GM11168 (cell line): ENCODE measurements around the gene ATF5.

ENCODE experiments used
- in situ Hi-C: fragments of 300-500 bp; cut with MboI; formaldehyde crosslinking; loops from one replicate; pipeline ENCODE4 v1.12.0; 2022; ENCODE audit warnings: low sequenced_read_pairs; ENCODE audit not compliant: unreplicated experiment

Gene ATF5, protein sequence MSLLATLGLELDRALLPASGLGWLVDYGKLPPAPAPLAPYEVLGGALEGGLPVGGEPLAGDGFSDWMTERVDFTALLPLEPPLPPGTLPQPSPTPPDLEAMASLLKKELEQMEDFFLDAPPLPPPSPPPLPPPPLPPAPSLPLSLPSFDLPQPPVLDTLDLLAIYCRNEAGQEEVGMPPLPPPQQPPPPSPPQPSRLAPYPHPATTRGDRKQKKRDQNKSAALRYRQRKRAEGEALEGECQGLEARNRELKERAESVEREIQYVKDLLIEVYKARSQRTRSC

GRCh38 chr19:49929121-49929610 lies at the start of gene ATF5, which contains the start of gene NUP62:
TSS of gene ATF5 (plus strand) at chr19:49929205. CDS start at chr19:49930851, 1,646 bp downstream.
TSS of gene NUP62 (minus strand) at chr19:49929504. CDS start at chr19:49909807, 19,697 bp downstream.
- in situ Hi-C loops: no loop called here

GRCh38 chr19:49879243-49879963 lies 49.6 kb upstream of the ATF5 start:
- in situ Hi-C loops: no loop called here

DNA sequence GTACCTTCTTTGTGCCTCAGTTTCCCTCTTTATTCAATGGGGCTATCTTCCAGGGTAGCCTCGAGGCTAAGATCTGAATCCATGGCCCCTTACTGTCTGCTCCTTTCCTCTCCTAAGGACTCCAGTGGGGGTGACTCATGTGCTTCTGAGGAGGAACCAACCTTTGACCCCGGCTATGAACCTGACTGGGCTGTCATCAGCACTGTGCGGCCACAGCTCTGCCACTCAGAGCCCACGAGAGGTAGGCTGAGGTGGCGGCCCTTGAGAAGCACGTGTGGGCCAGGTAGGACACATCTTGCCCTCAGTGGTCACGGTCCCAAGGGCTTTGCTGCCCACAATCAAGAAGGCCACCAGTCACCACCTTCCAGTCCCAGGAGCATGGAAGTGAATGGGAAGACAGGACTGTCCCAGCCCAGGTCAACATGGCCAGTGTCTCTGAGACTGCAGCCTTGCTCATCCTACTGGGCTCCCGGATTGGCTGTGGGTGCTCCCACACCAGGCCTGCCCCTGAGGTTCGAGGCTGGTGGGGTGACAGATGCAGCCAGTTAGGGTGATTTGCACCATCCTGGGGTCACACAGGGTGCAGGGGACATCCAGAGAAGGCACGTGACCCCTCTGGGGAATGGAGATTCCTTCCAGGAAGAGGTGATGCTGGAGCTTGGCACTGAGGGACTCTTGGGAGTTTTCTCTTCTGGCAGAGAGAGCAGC lies 48.7 kb upstream of the ATF5 start:
- in situ Hi-C loops: no loop called here

GRCh38 chr19:49881186-49881585 lies 47.8 kb upstream of the ATF5 start:
- in situ Hi-C loops: no loop called here

DNA sequence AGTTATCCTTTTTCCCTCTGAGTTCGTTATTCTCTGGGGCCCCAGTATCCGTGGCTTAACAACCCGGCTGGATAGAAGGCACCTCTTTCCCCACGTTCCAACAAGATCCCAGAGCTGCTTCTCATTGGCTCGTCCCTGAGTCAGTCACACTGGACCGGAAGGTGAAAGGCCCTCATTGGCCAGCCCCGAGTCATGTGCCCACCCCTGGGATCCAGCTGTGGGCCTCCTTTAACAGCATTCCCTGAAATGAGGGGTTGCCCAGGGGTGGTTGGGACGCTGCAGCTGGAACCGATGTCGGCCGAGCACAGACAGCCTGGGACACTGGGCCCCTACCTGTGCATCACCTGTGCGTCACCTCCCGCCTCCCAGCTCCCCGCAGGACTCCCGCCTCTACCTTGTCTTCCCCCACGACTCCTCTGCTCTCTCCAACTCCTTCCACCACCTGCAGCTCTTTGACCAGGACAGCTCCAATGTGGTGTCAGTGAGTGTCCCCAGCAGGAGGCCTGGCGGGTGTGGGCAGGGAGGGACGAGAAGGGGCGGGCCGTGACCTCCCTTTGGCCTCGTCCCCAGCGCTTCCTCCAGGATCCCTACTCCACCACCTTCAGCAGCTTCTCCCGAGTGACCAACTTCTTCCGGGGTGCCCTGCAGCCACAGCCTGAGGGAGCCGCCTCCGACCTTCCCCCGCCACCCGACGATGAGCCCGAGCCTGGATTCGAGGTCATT lies 47.2 kb upstream of the ATF5 start:
- in situ Hi-C loops: no loop called here

- in situ Hi-C loops: no loop called here
Observed at GRCh38 chr19:49882643-49883042, 46.4 kb upstream of the ATF5 start.

- in situ Hi-C loops: no loop called here
Observed at GRCh38 chr19:49883094-49883493, 45.9 kb upstream of the ATF5 start.

GRCh38 chr19:49884109-49884508 lies 44.9 kb upstream of the ATF5 start:
- in situ Hi-C loops: no loop called here

- in situ Hi-C loops: no loop called here
Observed at GRCh38 chr19:49884760-49885159, 44.2 kb upstream of the ATF5 start.

- in situ Hi-C loops: no loop called here
Observed at GRCh38 chr19:49887037-49887664, 41.9 kb upstream of the ATF5 start.

DNA sequence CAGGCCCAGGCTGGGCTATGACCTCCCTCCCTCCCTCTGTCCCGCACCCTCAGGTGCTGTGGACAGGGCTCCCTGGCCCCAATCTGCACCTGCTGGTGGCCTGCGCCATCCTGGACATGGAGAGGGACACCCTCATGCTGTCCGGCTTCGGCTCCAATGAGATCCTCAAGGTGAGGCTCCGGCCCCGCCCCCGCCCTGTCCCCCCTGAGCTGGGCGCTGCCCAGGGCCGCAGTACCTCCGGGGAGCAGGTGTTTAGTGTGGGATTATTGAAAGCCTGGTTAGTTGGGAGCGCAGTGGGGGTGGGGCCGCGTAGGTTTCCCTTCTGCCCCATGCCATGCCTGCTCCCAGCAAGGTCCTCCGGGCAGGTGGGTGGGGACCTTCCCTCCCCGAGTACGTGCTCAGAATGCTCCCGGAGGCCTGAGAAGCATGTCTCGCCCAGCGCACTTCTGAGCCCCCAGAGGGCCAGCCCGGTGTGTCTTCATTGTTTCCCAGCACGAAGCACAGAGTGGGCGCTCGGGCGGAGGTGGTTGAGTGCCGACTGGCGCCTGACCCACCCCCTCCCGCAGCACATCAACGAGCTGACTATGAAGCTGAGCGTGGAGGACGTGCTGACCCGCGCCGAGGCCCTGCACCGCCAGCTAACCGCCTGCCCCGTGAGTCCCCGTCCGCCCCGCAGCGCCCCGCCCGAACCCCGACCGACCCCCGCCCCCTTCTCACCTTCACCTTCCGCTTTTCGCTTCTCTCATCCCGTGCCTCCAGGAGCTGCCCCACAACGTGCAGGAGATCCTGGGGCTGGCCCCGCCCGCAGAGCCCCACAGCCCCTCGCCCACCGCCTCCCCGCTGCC lies 41.1 kb upstream of the ATF5 start:
- in situ Hi-C loops: no loop called here

- in situ Hi-C loops: no loop called here
Observed at GRCh38 chr19:49888510-49888824, 40.5 kb upstream of the ATF5 start.

DNA sequence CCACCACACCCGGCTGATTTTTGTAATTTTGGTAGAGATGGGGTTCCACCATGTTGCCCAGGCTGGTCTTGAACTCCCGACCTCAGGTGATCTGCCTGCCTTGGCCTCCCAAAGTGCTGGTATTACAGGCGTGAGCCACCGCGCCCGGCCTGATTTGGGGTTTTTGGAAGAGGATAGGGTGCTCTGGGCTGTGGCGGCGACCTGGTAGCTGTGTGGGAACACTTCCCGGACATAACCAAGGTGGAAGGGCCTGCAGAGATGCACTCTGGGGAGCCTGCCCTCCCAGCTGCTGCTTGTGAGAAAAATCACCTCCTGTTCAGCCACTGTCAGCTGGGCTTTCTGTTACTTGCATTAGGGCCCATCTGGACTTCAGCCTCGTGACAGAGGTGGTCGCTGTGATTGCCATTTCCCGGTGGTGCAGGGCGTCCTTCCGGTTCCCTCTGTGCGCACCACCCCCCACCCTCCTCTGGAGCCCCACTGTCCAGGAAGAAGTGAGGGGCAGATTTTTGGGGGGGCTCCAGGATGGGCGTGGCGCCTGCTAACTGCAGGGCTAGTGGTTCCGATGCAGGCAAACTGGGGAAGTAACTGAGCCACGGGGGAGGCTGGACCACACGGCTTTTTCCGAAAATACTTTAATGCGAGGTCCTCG lies 39.8 kb upstream of the ATF5 start:
- in situ Hi-C loops: no loop called here

GRCh38 chr19:49889687-49890348 lies 39.2 kb upstream of the ATF5 start:
- in situ Hi-C loops: no loop called here

- in situ Hi-C loops: no loop called here
Observed at GRCh38 chr19:49890349-49891311, 38.4 kb upstream of the ATF5 start.

DNA sequence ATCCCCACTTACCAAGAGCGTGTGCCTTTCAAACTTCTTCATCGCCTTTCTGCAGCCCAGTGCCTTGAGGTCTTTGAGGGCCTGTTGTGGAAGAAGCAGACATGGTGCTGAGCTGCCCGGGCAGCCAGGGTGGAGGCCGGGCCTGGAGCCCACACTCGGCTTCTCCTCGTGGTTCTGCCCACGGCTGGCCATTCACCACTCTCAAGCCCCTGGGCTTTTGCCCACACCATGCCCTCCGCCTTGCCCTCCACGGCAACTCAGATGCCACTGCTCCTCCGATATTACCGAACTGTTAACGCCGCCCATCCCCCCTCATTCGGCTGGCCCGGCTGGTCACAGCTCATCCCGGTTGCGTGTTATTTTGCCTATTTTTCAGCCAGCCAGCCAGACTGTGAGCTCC lies 37.6 kb upstream of the ATF5 start:
- in situ Hi-C loops: no loop called here

DNA sequence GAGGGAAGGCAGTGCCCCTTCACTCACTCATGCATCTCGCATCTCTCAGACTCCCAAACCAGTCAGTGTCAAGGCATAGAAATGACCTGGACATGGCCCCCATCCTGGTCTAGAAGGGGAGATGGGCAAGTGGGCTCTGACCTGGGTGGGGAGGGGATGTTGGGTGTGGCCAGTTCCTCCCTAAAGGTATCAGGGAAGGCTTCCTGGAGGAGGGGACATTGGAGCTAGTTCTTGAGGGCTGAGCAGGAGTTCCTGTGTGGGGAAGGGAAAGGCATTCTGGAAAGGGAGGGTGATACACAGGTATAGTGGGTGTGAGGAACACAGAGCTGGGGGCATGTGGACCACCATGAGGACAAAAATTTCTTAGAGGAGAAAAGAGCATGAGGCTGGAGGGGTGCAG lies 36.3 kb upstream of the ATF5 start:
- in situ Hi-C loops: no loop called here
